EH (cell line): Measurements from ENCODE around the gene MGAT4A.
"Not testable (repeated sequence)": the region's sequence is repeated elsewhere in the genome, so short reads cannot be mapped to it uniquely, and the experiment has no call there.

ENCODE experiments used
- DNase-seq: peaks from one replicate; pipeline ENCODE4 v3.0.0-alpha.2; 2015; ENCODE audit warnings: low read depth

The MGAT4A gene

GRCh38 chr2:98759827-98760625, 29.1 kb upstream of the MGAT4A start:
- DNase-seq: no peak

GRCh38 chr2:98759338-98759737, 28.4 kb upstream of the MGAT4A start:
- DNase-seq: no peak

GRCh38 chr2:98757904-98758421, 27.0 kb upstream of the MGAT4A start:
- peak; percentile 92 for DNase-seq

- no peak for DNase-seq
Measured at GRCh38 chr2:98753801-98754200, 22.9 kb upstream of the MGAT4A start.

GRCh38 chr2:98752711-98753110, 21.8 kb upstream of the MGAT4A start:
- not testable (repeated sequence) for DNase-seq

- DNase-seq: no peak
Measured at GRCh38 chr2:98751748-98752147, 20.8 kb upstream of the MGAT4A start.

- DNase-seq: no peak
Measured at GRCh38 chr2:98750593-98751282, 19.8 kb upstream of the MGAT4A start.

- DNase-seq: no peak
Measured at GRCh38 chr2:98749066-98749450, 18.1 kb upstream of the MGAT4A start.

- DNase-seq: no peak
Measured at GRCh38 chr2:98748292-98749065, 17.5 kb upstream of the MGAT4A start.

GRCh38 chr2:98747888-98748287, 17.0 kb upstream of the MGAT4A start:
- DNase-seq: no peak

GRCh38 chr2:98746426-98746825, 15.5 kb upstream of the MGAT4A start:
- no peak for DNase-seq

- DNase-seq: no peak
Measured at GRCh38 chr2:98744595-98744994, 13.7 kb upstream of the MGAT4A start.

- no peak for DNase-seq
Measured at GRCh38 chr2:98743835-98744234, 12.9 kb upstream of the MGAT4A start.

GRCh38 chr2:98739020-98739419, 8.1 kb upstream of the MGAT4A start:
- no peak for DNase-seq

GRCh38 chr2:98738304-98738703, 7.4 kb upstream of the MGAT4A start:
- DNase-seq: no peak

- no peak for DNase-seq
Measured at GRCh38 chr2:98737848-98738247, 6.9 kb upstream of the MGAT4A start.

GRCh38 chr2:98736464-98736889, 5.5 kb upstream of the MGAT4A start:
- no peak for DNase-seq

GRCh38 chr2:98734823-98735260, 3.9 kb upstream of the MGAT4A start:
- no peak for DNase-seq

- no peak for DNase-seq
Measured at GRCh38 chr2:98734162-98734561, 3.2 kb upstream of the MGAT4A start.

- no peak for DNase-seq
Measured at GRCh38 chr2:98732430-98733051, 1.6 kb upstream of the MGAT4A start.

- DNase-seq: no peak
Measured at GRCh38 chr2:98731894-98732349, 990 bp upstream of the MGAT4A start.

- DNase-seq: no peak
Measured at GRCh38 chr2:98730707-98731040, 258 bp downstream of the MGAT4A start.
